ENCODE results near the gene RBP3.

Gene RBP3

GRCh38 chr10:47357911-47358310 lies 9.7 kb downstream of the RBP3 start:
- H3K4me3 ChIP-seq (ENCODE audit: low read depth, low read length) = no peak overlapping the region
- no peak for TF ChIP-seq MYC (IDR thresholded peaks at IDR 0.05; ENCODE audit: low read depth, low read length)
- TF ChIP-seq CTCF (IDR thresholded peaks at IDR 0.05; ENCODE audit: low read depth, low read length) = no peak
- TF ChIP-seq MAX (IDR thresholded peaks at IDR 0.05; ENCODE audit: low read depth, low read length) = no peak
- TF ChIP-seq POLR2A (IDR thresholded peaks at IDR 0.05; ENCODE audit: extremely low read depth, insufficient read length) = no peak
- DNase-seq (ENCODE audit: low read depth) = no peak

GRCh38 chr10:47358457-47358856 lies 10.3 kb downstream of the RBP3 start:
- H3K4me3 ChIP-seq (ENCODE audit: low read depth, low read length) = no peak overlapping the region
- DNase-seq (ENCODE audit: low read depth) = no peak
- no peak for TF ChIP-seq CTCF (IDR thresholded peaks at IDR 0.05; ENCODE audit: low read depth, low read length)
- no peak for TF ChIP-seq MAX (IDR thresholded peaks at IDR 0.05; ENCODE audit: low read depth, low read length)
- TF ChIP-seq POLR2A (IDR thresholded peaks at IDR 0.05; ENCODE audit: extremely low read depth, insufficient read length) = no peak
- TF ChIP-seq MYC (IDR thresholded peaks at IDR 0.05; ENCODE audit: low read depth, low read length) = no peak

- H3K4me3 ChIP-seq (ENCODE audit: low read depth, low read length) = no peak overlapping the region
- DNase-seq (ENCODE audit: low read depth) = no peak
- TF ChIP-seq CTCF (IDR thresholded peaks at IDR 0.05; ENCODE audit: low read depth, low read length) (no peak), MYC (IDR thresholded peaks at IDR 0.05; ENCODE audit: low read depth, low read length) (no peak), POLR2A (IDR thresholded peaks at IDR 0.05; ENCODE audit: extremely low read depth, insufficient read length) (no peak), MAX (IDR thresholded peaks at IDR 0.05; ENCODE audit: low read depth, low read length) (no peak)
These were observed 10.9 kb downstream of the RBP3 start for GRCh38 chr10:47359101-47359500.

- no peak for DNase-seq (ENCODE audit: low read depth)
- no peak overlapping the region for H3K4me3 ChIP-seq (ENCODE audit: low read depth, low read length)
- TF ChIP-seq CTCF (IDR thresholded peaks at IDR 0.05; ENCODE audit: low read depth, low read length) = no peak
- TF ChIP-seq POLR2A (IDR thresholded peaks at IDR 0.05; ENCODE audit: extremely low read depth, insufficient read length) = no peak
- TF ChIP-seq MAX (IDR thresholded peaks at IDR 0.05; ENCODE audit: low read depth, low read length) = no peak
- TF ChIP-seq MYC (IDR thresholded peaks at IDR 0.05; ENCODE audit: low read depth, low read length) = no peak
These were observed 11.7 kb downstream of the RBP3 start for GRCh38 chr10:47359626-47360418.

- H3K4me3 ChIP-seq (ENCODE audit: low read depth, low read length) = no peak overlapping the region
- TF ChIP-seq MAX (IDR thresholded peaks at IDR 0.05; ENCODE audit: low read depth, low read length) (no peak), POLR2A (IDR thresholded peaks at IDR 0.05; ENCODE audit: extremely low read depth, insufficient read length) (no peak)
- DNase-seq (ENCODE audit: low read depth) = peak; percentile 38
These were observed 12.4 kb downstream of the RBP3 start for GRCh38 chr10:47360419-47361040.

GRCh38 chr10:47361293-47361692 lies 13.1 kb downstream of the RBP3 start:
- TF ChIP-seq CTCF (IDR thresholded peaks at IDR 0.05; ENCODE audit: low read depth, low read length) = peak; percentile 94
- TF ChIP-seq POLR2A (IDR thresholded peaks at IDR 0.05; ENCODE audit: extremely low read depth, insufficient read length) = no peak
- 0 out of 2 replicates have a peak, but pooled peaks have one; percentile 29 for TF ChIP-seq MYC (IDR thresholded peaks at IDR 0.05; ENCODE audit: low read depth, low read length)
- peak; percentile 67 for TF ChIP-seq MAX (IDR thresholded peaks at IDR 0.05; ENCODE audit: low read depth, low read length)
- DNase-seq (ENCODE audit: low read depth) = peak; percentile 65
- no peak overlapping the region for H3K4me3 ChIP-seq (ENCODE audit: low read depth, low read length)
